Upper lobe of left lung (tissue), 4 donors: ENCODE results near the gene NHSL2.

Experiments used
- CTCF ChIP-seq, 6 experiments: fragments of 450-650 bp in 4 of 6; fragments of 200-600 bp in 2 of 6; sonication (generic) in 2 of 6; IDR thresholded peaks; one replicate each; pipeline ENCODE4 v1.5.1; 2016 to 2019; ENCODE audit warnings: antibody characterized with exemption in 6 of 6
- POLR2A ChIP-seq, 4 donors: fragments of 450-650 bp; IDR thresholded peaks; one replicate each; pipeline ENCODE4 v1.5.1; 2016 to 2017; ENCODE audit warnings: antibody characterized with exemption in 4 of 4, mild to moderate bottlenecking in 2 of 4

- TF ChIP-seq CTCF (IDR thresholded peaks at IDR 0.05), result no peak
- no peak for TF ChIP-seq POLR2A (IDR thresholded peaks at IDR 0.05)
Observed at GRCh38 chrX:72054779-72055489, 144.3 kb downstream of the NHSL2 start.
